AG09319 (cell line): Measurements from ENCODE around the gene CORO1C.

ENCODE experiments used
- DNase-seq: peaks from one replicate; pipeline ENCODE4 v3.0.0-alpha.2; 2010; ENCODE audit warnings: low read depth; ENCODE audit errors: extremely low read depth
- TF ChIP-seq, protein P1 (sequence below): IDR thresholded peaks from 2 replicates; pipeline ENCODE4 v1.5.1; 2011; ENCODE audit warnings: low read depth, mild to moderate bottlenecking, inconsistent platforms, low read length, moderate library complexity

CORO1C gene

DNA sequence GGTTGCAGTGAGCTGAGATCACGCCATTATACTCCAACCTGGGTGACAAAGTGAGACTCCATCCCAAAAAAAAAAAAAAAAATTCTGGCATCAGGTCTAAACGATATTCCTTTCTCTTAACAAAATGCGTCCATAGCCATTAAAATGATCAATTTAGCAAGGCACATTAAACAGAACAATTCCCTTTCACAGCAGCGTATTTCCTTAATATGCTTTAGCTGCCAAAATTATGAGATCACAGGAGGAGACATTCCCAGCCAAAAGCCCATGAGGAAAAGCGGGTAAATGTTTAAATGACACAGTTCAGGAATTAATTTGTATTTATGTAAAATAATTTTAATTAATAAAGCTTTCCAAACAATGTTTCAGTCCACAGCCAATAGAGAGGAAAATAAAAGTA, 54.6 kb downstream of the CORO1C start:
- TF ChIP-seq, protein P1, sequence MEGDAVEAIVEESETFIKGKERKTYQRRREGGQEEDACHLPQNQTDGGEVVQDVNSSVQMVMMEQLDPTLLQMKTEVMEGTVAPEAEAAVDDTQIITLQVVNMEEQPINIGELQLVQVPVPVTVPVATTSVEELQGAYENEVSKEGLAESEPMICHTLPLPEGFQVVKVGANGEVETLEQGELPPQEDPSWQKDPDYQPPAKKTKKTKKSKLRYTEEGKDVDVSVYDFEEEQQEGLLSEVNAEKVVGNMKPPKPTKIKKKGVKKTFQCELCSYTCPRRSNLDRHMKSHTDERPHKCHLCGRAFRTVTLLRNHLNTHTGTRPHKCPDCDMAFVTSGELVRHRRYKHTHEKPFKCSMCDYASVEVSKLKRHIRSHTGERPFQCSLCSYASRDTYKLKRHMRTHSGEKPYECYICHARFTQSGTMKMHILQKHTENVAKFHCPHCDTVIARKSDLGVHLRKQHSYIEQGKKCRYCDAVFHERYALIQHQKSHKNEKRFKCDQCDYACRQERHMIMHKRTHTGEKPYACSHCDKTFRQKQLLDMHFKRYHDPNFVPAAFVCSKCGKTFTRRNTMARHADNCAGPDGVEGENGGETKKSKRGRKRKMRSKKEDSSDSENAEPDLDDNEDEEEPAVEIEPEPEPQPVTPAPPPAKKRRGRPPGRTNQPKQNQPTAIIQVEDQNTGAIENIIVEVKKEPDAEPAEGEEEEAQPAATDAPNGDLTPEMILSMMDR: no peak
- no peak for DNase-seq

DNA sequence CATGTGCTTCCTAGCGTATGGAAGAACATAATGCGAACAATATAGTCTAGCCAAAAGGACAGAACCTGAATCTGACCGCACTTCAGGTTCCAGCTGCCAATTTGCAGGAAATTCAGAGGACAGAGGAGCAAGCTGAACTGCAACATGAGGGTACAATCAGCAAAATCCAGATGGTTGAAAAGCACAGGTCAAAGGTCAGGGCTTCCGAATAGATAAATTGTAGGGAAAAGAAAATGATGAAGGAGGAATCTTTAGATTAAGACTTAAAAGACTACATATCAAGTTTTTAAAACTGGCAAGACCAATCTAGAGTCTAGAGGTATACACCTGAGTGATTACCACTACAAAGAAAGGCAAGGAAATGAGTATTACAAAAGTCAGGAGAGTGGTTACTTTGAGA, 55.5 kb downstream of the CORO1C start:
- TF ChIP-seq, protein P1: no peak
- no peak for DNase-seq

DNA sequence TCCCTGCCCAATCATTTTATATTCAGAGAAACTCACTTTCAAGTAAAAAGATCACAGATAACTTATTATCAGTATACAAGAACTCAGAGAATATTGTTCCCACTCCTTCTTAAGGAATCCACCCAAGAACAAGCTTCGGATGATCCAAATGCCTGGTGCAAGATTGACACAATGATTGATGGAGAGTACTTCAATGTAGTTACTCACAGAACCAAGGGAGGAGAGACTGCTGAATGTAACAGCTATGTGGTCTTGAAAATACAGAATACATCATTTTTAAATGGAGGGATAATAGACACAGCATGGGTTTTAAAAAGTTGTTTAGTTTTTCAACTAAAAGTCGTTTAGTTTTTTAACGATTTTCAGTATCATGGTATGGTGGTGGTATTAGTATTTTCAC, 59.3 kb downstream of the CORO1C start:
- TF ChIP-seq, protein P1: no peak
- DNase-seq: no peak

DNA sequence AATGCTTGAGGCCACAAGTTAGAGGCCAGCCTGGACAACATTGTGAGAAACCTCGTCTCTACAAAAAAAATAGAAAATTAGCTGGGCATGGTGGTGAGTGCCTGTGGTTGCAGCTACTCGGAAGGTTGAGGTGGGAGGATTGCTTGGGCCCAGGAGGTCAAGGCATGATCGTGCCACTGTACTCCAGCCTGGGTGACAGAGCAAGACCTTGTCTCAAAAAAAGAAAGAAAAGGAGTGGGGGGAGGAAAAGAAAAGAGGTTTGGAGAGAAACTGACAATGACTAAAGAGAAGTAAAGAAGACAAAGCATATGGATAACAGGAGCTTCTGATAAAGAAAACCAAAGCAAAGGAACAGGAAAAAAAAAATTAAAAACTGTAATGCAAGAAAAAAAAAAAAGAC, 60.2 kb downstream of the CORO1C start:
- TF ChIP-seq, protein P1: no peak
- no peak for DNase-seq

DNA sequence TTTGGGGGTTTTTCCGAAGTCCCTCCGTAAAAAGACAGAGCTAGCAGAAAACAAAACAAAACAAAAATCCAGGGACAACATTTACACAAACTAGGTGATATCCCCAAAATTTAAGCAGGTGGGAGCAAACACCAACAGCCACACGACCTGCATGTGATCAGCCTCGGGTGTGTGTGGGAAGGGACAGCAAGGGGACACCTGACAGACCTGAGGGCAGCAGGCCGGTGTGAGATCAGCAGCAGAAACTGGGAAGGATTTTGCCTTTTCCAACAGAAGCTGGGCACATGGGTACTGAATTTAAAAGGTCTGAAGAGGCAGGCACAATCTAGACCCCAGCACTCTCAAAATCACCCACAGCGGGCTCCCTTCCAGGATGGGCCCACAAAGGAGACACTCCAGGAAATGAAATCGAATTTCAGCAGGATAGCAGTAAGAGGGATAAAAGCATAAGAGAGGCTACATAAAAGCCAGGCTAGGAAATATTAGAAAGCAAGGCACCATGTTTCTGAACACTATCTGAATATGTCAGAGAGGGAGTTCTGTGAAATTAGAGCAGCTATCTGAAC, 61.2 kb downstream of the CORO1C start:
- TF ChIP-seq, protein P1: no peak
- no peak for DNase-seq

DNA sequence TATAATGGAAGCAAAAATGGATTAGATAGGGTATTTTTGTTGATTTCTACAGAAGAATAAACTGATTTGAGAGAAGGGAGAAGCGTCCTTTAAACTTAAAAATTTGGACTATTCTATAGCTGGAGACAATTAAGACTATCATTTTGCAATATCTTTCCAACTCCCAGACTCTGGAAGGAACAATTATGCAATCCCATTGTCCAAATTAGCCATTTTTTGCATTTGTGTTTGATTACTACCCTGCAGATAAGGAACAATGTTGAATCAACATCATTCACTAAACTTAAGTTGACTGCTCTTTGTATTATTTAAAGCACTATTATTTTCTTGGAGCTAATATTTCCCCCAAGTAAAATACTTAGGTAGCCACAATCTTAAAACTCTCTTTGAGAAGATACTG, 62.8 kb downstream of the CORO1C start:
- no peak for DNase-seq
- TF ChIP-seq, protein P1: no peak

DNA sequence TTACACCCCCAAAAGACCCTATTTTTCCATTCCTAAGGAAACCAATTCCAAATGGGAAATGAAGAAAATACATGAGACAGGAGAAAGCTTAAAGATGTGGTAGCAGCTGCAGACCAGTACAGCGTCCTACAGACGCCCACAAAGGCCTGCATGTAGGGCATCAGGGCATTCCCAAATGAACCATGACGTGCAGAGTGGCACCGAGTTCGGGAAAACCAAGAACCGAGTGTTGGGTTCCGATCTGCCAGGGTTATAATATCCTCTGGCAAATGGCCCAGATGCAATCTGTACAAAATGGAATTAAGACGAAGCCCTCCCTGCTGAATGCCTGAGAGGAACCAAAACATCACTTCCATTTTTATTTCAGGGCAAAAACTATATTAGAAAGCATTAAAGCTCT, 63.3 kb downstream of the CORO1C start:
- no peak for DNase-seq
- TF ChIP-seq, protein P1: no peak
